Measurements from ENCODE around the gene ASRGL1.
"Not testable (repeated sequence)": the region's sequence is repeated elsewhere in the genome, so short reads cannot be mapped to it uniquely, and the experiment has no call there.

ASRGL1 gene

GRCh38 chr11:62353841-62354240 is 16.6 kb downstream of the ASRGL1 start:
- FAIRE-seq, result no peak

GRCh38 chr11:62358273-62358672 is 21.0 kb downstream of the ASRGL1 start:
- no peak for FAIRE-seq

GRCh38 chr11:62359475-62359874 is 22.2 kb downstream of the ASRGL1 start:
- FAIRE-seq, result no peak

GRCh38 chr11:62360685-62361084 is 23.4 kb downstream of the ASRGL1 start:
- no peak for FAIRE-seq

GRCh38 chr11:62368861-62369477 is 31.7 kb downstream of the ASRGL1 start:
- FAIRE-seq, result not testable (repeated sequence)

- no peak for FAIRE-seq
Observed at GRCh38 chr11:62370743-62371440, 33.6 kb downstream of the ASRGL1 start.

GRCh38 chr11:62372871-62373270 is 35.6 kb downstream of the ASRGL1 start:
- no peak for FAIRE-seq

- FAIRE-seq, result no peak
Observed at GRCh38 chr11:62373464-62374119, 36.3 kb downstream of the ASRGL1 start.

GRCh38 chr11:62374801-62375200 is 37.6 kb downstream of the ASRGL1 start:
- no peak for FAIRE-seq

- FAIRE-seq, result not testable (repeated sequence)
Observed at GRCh38 chr11:62378459-62379063, 41.3 kb downstream of the ASRGL1 start.

- not testable (repeated sequence) for FAIRE-seq
Observed at GRCh38 chr11:62379586-62379985, 42.3 kb downstream of the ASRGL1 start.

GRCh38 chr11:62380821-62381245 is 43.6 kb downstream of the ASRGL1 start:
- FAIRE-seq, result not testable (repeated sequence)

- FAIRE-seq, result no peak
Observed at GRCh38 chr11:62383822-62384221, 46.6 kb downstream of the ASRGL1 start.

GRCh38 chr11:62386083-62386482 is 48.8 kb downstream of the ASRGL1 start:
- not testable (repeated sequence) for FAIRE-seq

GRCh38 chr11:62387381-62387780 is 50.1 kb downstream of the ASRGL1 start:
- FAIRE-seq, result no peak

GRCh38 chr11:62388999-62389398 is 51.8 kb downstream of the ASRGL1 start:
- no peak for FAIRE-seq

- FAIRE-seq, result no peak
Observed at GRCh38 chr11:62390237-62390636, 53.0 kb downstream of the ASRGL1 start.

GRCh38 chr11:62390722-62391121 is 53.5 kb downstream of the ASRGL1 start:
- no peak for FAIRE-seq

- FAIRE-seq, result no peak
Observed at GRCh38 chr11:62391642-62392425, 54.6 kb downstream of the ASRGL1 start.

- no peak for FAIRE-seq
Observed at GRCh38 chr11:62392506-62392905, 55.3 kb downstream of the ASRGL1 start.

GRCh38 chr11:62393061-62393611 is 55.9 kb downstream of the ASRGL1 start:
- no peak for FAIRE-seq

GRCh38 chr11:62393735-62394134 is 56.5 kb downstream of the ASRGL1 start:
- FAIRE-seq, result no peak
